GM21529 (cell line): ENCODE measurements around the gene C4orf50.

Source experiments
- ATAC-seq: cut with Tn5 transposase; IDR thresholded peaks from one replicate; pipeline ENCODE4 v1.9.1; 2021; ENCODE audit not compliant: unreplicated experiment

C4orf50 gene

GRCh38 chr4:5894266-5894665 is 124.0 kb downstream of the C4orf50 start:
- no peak for ATAC-seq

GRCh38 chr4:5893591-5893990 is 124.6 kb downstream of the C4orf50 start:
- ATAC-seq, result no peak

GRCh38 chr4:5893004-5893580 is 125.1 kb downstream of the C4orf50 start, which contains the start of gene CRMP1:
CRMP1 (minus strand) TSS chr4:5893086; CDS start chr4:5892969, 117 bp downstream.
- ATAC-seq, result no peak

GRCh38 chr4:5892323-5893003 is 125.8 kb downstream of the C4orf50 start:
- ATAC-seq, result no peak

GRCh38 chr4:5891563-5892322 is 126.5 kb downstream of the C4orf50 start:
- ATAC-seq, result no peak

GRCh38 chr4:5890063-5890727 is 128.0 kb downstream of the C4orf50 start:
- ATAC-seq, result no peak

GRCh38 chr4:5889002-5889696 is 129.1 kb downstream of the C4orf50 start:
- ATAC-seq, result no peak

GRCh38 chr4:5888222-5889001 is 129.8 kb downstream of the C4orf50 start:
- ATAC-seq, result no peak

GRCh38 chr4:5887361-5888221 is 130.6 kb downstream of the C4orf50 start:
- no peak for ATAC-seq

GRCh38 chr4:5887011-5887360 is 131.2 kb downstream of the C4orf50 start:
- ATAC-seq, result no peak

- ATAC-seq, result no peak
Observed at GRCh38 chr4:5885733-5886132, 132.5 kb downstream of the C4orf50 start.

- ATAC-seq, result no peak
Observed at GRCh38 chr4:5884796-5885195, 133.4 kb downstream of the C4orf50 start.

GRCh38 chr4:5883916-5884315 is 134.3 kb downstream of the C4orf50 start:
- ATAC-seq, result no peak

- no peak for ATAC-seq
Observed at GRCh38 chr4:5882947-5883346, 135.3 kb downstream of the C4orf50 start.

GRCh38 chr4:5881340-5881739 is 136.9 kb downstream of the C4orf50 start:
- no peak for ATAC-seq

- ATAC-seq, result no peak
Observed at GRCh38 chr4:5878359-5878758, 139.9 kb downstream of the C4orf50 start.

- ATAC-seq, result no peak
Observed at GRCh38 chr4:5877392-5877791, 140.8 kb downstream of the C4orf50 start.

GRCh38 chr4:5874811-5875449 is 143.3 kb downstream of the C4orf50 start:
- ATAC-seq, result no peak

- ATAC-seq, result no peak
Observed at GRCh38 chr4:5870701-5871100, 147.5 kb downstream of the C4orf50 start.
